ENCODE data around the gene TPP1. TPM values are rescaled to one million over a fixed set of nuclear protein-coding genes. Genes with fewer than 3 reads are reported as not detected.

The TPP1 gene
- total and polyA plus RNA-seq, 9 of the 15 experiments (the other 6 are each of a cell fraction or from before 2014, with no cell fraction given), result 7.5 to 75.8 (median 15.7) TPM

DNA sequence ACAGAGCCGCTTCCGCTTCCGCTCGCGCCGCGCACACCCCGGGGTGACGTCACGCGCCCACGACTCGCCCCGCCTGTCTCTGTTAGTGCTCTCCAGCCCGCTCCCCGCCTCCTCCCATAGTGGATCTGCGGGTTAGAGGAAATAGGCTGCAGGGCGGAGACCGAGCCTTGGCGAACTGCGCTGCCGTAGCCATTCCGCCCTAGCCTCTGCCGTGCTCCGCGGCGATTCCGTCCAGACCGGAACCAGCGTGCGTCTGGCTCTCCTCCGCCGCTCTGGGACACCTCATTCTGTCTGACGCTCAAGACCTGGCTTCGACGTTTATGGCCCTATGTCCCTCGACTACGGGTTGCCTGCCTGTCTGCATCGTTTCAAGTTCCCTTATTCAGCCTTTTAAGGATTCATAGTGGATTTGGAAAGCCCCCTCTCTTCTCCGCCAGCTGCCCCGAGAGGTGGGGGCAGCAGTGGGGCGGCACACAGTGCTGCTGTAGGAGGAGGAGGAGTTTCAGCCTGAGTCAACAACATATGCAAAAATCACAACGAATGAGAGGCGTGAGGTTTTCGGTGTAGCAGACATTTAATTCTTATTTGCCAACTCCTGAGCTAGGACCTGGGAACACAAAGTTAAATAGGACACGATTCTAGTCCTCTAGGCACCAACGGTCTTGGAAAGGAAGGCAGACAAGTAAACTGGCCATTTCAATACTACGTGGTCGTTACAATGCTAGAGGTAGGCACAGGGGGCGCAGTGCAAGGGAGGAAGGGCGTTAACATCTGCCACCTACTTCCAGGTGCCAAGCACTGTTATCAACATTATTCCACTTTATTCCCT lies 6.8 kb downstream of the TPP1 start, which contains the start of gene TAF10 (continued):
- TF ChIP-seq PYGO2 (tag; IDR thresholded peaks at IDR 0.05), result no peak
- peak; percentile 40 for TF ChIP-seq ASH1L (IDR thresholded peaks at IDR 0.05; ENCODE audit: borderline replicate concordance, low read depth, partially characterized antibody)
- TF ChIP-seq MTA3 (IDR thresholded peaks at IDR 0.05; ENCODE audit: borderline replicate concordance), result peak; percentile 77; the same call in 1 of the 2 replicates
- no peak for TF ChIP-seq TGIF2 (CRISPR knock-in tag; IDR thresholded peaks at IDR 0.05)
- TF ChIP-seq, protein P1, sequence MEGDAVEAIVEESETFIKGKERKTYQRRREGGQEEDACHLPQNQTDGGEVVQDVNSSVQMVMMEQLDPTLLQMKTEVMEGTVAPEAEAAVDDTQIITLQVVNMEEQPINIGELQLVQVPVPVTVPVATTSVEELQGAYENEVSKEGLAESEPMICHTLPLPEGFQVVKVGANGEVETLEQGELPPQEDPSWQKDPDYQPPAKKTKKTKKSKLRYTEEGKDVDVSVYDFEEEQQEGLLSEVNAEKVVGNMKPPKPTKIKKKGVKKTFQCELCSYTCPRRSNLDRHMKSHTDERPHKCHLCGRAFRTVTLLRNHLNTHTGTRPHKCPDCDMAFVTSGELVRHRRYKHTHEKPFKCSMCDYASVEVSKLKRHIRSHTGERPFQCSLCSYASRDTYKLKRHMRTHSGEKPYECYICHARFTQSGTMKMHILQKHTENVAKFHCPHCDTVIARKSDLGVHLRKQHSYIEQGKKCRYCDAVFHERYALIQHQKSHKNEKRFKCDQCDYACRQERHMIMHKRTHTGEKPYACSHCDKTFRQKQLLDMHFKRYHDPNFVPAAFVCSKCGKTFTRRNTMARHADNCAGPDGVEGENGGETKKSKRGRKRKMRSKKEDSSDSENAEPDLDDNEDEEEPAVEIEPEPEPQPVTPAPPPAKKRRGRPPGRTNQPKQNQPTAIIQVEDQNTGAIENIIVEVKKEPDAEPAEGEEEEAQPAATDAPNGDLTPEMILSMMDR (IDR thresholded peaks at IDR 0.05 in 2 of 3, conservative IDR thresholded peaks at IDR 0.05 in 1 of 3; ENCODE audit: insufficient read depth in 2 of 3, low read depth in 1 of 3, low read length in 3 of 3), result peak; percentile 53 to 70 (median 59); a peak in 5 of 6 replicates
- TF ChIP-seq NEUROD1 (IDR thresholded peaks at IDR 0.05; ENCODE audit: borderline replicate concordance, low read depth, low read length, partially characterized antibody), result peak; percentile 45
- 0 out of 2 replicates have a peak, but pooled peaks have one; percentile 4 for TF ChIP-seq SIN3B (IDR thresholded peaks at IDR 0.05; ENCODE audit: low read depth)
- TF ChIP-seq RBM39 (optimal IDR thresholded peaks at IDR 0.05; ENCODE audit: low read depth, low read length), result no peak
- TF ChIP-seq, protein P2, sequence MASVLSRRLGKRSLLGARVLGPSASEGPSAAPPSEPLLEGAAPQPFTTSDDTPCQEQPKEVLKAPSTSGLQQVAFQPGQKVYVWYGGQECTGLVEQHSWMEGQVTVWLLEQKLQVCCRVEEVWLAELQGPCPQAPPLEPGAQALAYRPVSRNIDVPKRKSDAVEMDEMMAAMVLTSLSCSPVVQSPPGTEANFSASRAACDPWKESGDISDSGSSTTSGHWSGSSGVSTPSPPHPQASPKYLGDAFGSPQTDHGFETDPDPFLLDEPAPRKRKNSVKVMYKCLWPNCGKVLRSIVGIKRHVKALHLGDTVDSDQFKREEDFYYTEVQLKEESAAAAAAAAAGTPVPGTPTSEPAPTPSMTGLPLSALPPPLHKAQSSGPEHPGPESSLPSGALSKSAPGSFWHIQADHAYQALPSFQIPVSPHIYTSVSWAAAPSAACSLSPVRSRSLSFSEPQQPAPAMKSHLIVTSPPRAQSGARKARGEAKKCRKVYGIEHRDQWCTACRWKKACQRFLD (CRISPR knock-in tag; IDR thresholded peaks at IDR 0.05), result no peak; the same call in 1 of the 2 replicates
- TF ChIP-seq NFRKB (IDR thresholded peaks at IDR 0.05; ENCODE audit: low read depth), result peak; percentile 81; the same call in 1 of the 2 replicates
- TF ChIP-seq, protein P3, sequence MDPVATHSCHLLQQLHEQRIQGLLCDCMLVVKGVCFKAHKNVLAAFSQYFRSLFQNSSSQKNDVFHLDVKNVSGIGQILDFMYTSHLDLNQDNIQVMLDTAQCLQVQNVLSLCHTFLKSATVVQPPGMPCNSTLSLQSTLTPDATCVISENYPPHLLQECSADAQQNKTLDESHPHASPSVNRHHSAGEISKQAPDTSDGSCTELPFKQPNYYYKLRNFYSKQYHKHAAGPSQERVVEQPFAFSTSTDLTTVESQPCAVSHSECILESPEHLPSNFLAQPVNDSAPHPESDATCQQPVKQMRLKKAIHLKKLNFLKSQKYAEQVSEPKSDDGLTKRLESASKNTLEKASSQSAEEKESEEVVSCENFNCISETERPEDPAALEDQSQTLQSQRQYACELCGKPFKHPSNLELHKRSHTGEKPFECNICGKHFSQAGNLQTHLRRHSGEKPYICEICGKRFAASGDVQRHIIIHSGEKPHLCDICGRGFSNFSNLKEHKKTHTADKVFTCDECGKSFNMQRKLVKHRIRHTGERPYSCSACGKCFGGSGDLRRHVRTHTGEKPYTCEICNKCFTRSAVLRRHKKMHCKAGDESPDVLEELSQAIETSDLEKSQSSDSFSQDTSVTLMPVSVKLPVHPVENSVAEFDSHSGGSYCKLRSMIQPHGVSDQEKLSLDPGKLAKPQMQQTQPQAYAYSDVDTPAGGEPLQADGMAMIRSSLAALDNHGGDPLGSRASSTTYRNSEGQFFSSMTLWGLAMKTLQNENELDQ (CRISPR knock-in tag; IDR thresholded peaks at IDR 0.05; ENCODE audit: borderline replicate concordance), result no peak
- TF ChIP-seq ZNF696 (CRISPR knock-in tag; conservative IDR thresholded peaks at IDR 0.05), result no peak
- peak; percentile 87 for TF ChIP-seq TBP (optimal IDR thresholded peaks at IDR 0.05; ENCODE audit: low read depth, low read length)
- TF ChIP-seq, protein P4, sequence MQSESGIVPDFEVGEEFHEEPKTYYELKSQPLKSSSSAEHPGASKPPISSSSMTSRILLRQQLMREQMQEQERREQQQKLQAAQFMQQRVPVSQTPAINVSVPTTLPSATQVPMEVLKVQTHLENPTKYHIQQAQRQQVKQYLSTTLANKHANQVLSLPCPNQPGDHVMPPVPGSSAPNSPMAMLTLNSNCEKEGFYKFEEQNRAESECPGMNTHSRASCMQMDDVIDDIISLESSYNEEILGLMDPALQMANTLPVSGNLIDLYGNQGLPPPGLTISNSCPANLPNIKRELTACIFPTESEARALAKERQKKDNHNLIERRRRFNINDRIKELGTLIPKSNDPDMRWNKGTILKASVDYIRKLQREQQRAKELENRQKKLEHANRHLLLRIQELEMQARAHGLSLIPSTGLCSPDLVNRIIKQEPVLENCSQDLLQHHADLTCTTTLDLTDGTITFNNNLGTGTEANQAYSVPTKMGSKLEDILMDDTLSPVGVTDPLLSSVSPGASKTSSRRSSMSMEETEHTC (IDR thresholded peaks at IDR 0.05), result no peak
- no peak for TF ChIP-seq ZNF253 (CRISPR knock-in tag; conservative IDR thresholded peaks at IDR 0.05)
- peak; percentile 62; the same call in 1 of the 2 replicates for TF ChIP-seq KHSRP (IDR thresholded peaks at IDR 0.05)
- no peak for TF ChIP-seq ZNF583 (CRISPR knock-in tag; IDR thresholded peaks at IDR 0.05)
- no peak for TF ChIP-seq ZZZ3 (IDR thresholded peaks at IDR 0.05)
- TF ChIP-seq ZNF707 (CRISPR knock-in tag; conservative IDR thresholded peaks at IDR 0.05), result no peak

Data from K562 (cell line).